Endothelial cell (in vitro differentiated cells): Measurements from ENCODE around the gene PDK1. TPM values are rescaled to one million over a fixed set of nuclear protein-coding genes. Genes with fewer than 3 reads are reported as not detected.

Source experiments
- DNase-seq: peaks from one replicate; pipeline ENCODE4 v3.0.0; 2021; ENCODE audit warnings: low spot score
- H3K27ac Mint-ChIP-seq: one replicate; pipeline ENCODE4 v1.8.0; 2021; ENCODE audit warnings: mixed read lengths, inconsistent platforms; ENCODE audit not compliant: unreplicated experiment
- H3K27me3 Mint-ChIP-seq: one replicate; pipeline ENCODE4 v1.8.0; 2021; ENCODE audit warnings: mild to moderate bottlenecking, moderate library complexity, mixed read lengths, inconsistent platforms; ENCODE audit not compliant: unreplicated experiment
- H3K36me3 Mint-ChIP-seq: one replicate; pipeline ENCODE4 v1.8.0; 2021; ENCODE audit warnings: mild to moderate bottlenecking, low read depth, mixed read lengths, inconsistent platforms; ENCODE audit not compliant: unreplicated experiment
- H3K4me1 Mint-ChIP-seq: one replicate; pipeline ENCODE4 v1.8.0; 2021; ENCODE audit warnings: mild to moderate bottlenecking, mixed read lengths, inconsistent platforms; ENCODE audit not compliant: unreplicated experiment
- H3K4me3 Mint-ChIP-seq: one replicate; pipeline ENCODE4 v1.8.0; 2021; ENCODE audit warnings: mild to moderate bottlenecking, mixed read lengths, inconsistent platforms; ENCODE audit not compliant: unreplicated experiment
- H3K9me3 Mint-ChIP-seq: one replicate; pipeline ENCODE4 v1.8.0; 2021; ENCODE audit warnings: mixed read lengths, inconsistent platforms; ENCODE audit not compliant: unreplicated experiment
- CTCF ChIP-seq: fragments of 200-600 bp; sonication (generic); IDR thresholded peaks from one replicate; pipeline ENCODE4 v1.5.0; 2021; ENCODE audit warnings: antibody characterized with exemption; ENCODE audit not compliant: unreplicated experiment
- total RNA-seq: library from RNA; stranded (reverse); fragmentation: NEBNext Ultra II Directional; extraction: Animal tissue kit (Norgen Biotek cat#: 25700); gene quantifications from one replicate; pipeline ENCODE4 v1.2.1, GENCODE V29; 2021; ENCODE audit not compliant: unreplicated experiment

PDK1 gene
- total RNA-seq, 1 donor from 2014 or later, result 16.4 TPM

- Mint-ChIP-seq H3K27me3 (peaks cover 3% of the 10 kb centered on the region), H3K9me3 (no peaks in the 10 kb centered on the region), H3K27ac (no peak overlapping the region), H3K4me3 (no peak overlapping the region), H3K4me1 (no peaks in the 10 kb centered on the region), H3K36me3 (peaks cover 8% of the 10 kb centered on the region)
- DNase-seq, result no peak
- TF ChIP-seq CTCF, result no peak
Measured at GRCh38 chr2:172647439-172647838, 91.5 kb downstream of the PDK1 start.

GRCh38 chr2:172655091-172655837 is 99.4 kb downstream of the PDK1 start:
- DNase-seq, result no peak
- Mint-ChIP-seq H3K9me3 (peaks cover 8% of the 10 kb centered on the region), H3K36me3 (peaks cover 9% of the 10 kb centered on the region), H3K4me1 (no peaks in the 10 kb centered on the region), H3K4me3 (no peak overlapping the region), H3K27me3 (peaks cover 1% of the 10 kb centered on the region), H3K27ac (no peak overlapping the region)
- no peak for TF ChIP-seq CTCF

- DNase-seq, result no peak
- H3K4me1 Mint-ChIP-seq, result no peaks in the 10 kb centered on the region
- no peak overlapping the region for H3K4me3 Mint-ChIP-seq
- H3K27ac Mint-ChIP-seq, result no peak overlapping the region
- H3K36me3 Mint-ChIP-seq, result peaks cover 9% of the 10 kb centered on the region
- peaks cover 1% of the 10 kb centered on the region for H3K27me3 Mint-ChIP-seq
- TF ChIP-seq CTCF, result no peak
- H3K9me3 Mint-ChIP-seq, result peaks cover 8% of the 10 kb centered on the region
Measured at GRCh38 chr2:172655838-172656573, 100.1 kb downstream of the PDK1 start.

Other genes with a start within 250 kb of the PDK1 start
- gene ITGA6, start 128.5 kb upstream of the PDK1 start, total RNA-seq, result 34.0 TPM
- 7.5 TPM for gene RAPGEF4, start 179.8 kb downstream of the PDK1 start, total RNA-seq